Upper lobe of right lung (tissue), 1 donor: ENCODE results near the gene HOXB2. TPM values are rescaled to one million over a fixed set of nuclear protein-coding genes. Genes with fewer than 3 reads are reported as not detected.

ENCODE experiments used
- ATAC-seq: fragments of 200-7000 bp; cut with Tn5 transposase; one replicate; pipeline ENCODE4 v1.9.1; 2020; ENCODE audit warnings: mild to moderate bottlenecking, moderate library complexity
- DNase-seq: peaks from one replicate; pipeline ENCODE4 v3.0.0-alpha.2; 2020
- H3K27ac ChIP-seq: fragments of 200-600 bp; one replicate; pipeline ENCODE4 v1.8.0; 2022
- H3K27me3 ChIP-seq: fragments of 200-600 bp; one replicate; pipeline ENCODE4 v1.8.0; 2022; ENCODE audit warnings: mild to moderate bottlenecking
- H3K36me3 ChIP-seq: fragments of 200-600 bp; one replicate; pipeline ENCODE4 v1.8.0; 2022
- H3K4me1 ChIP-seq: fragments of 200-600 bp; one replicate; pipeline ENCODE4 v1.8.0; 2022
- H3K4me3 ChIP-seq: fragments of 200-600 bp; one replicate; pipeline ENCODE4 v1.8.0; 2022; ENCODE audit warnings: mild to moderate bottlenecking
- H3K9me3 ChIP-seq: fragments of 200-600 bp; one replicate; pipeline ENCODE4 v1.8.0; 2022
- CTCF ChIP-seq: fragments of 200-600 bp; IDR thresholded peaks from one replicate; pipeline ENCODE4 v1.8.0; 2022; ENCODE audit warnings: antibody characterized with exemption
- intact Hi-C: fragments of 100-400 bp; cut with DNase I; formaldehyde crosslinking; loops from one replicate; pipeline ENCODE4 v1.11.0; 2022
- total RNA-seq: library from RNA; stranded (reverse); fragmentation: NEBNext Ultra II Directional; extraction: Animal tissue kit (Norgen Biotek cat#: 25700); gene quantifications from one replicate; pipeline ENCODE4 v1.2.1, GENCODE V29; 2021
- donor health status: DM: no; HTN: yes; CAD: no; lungs with severe emphysema.

Gene HOXB2
- total RNA-seq, 1 donor from 2014 or later = 11.0 TPM

GRCh38 chr17:48543854-48544348 lies 1.0 kb downstream of the HOXB2 start:
- TF ChIP-seq CTCF = no peak
- Histone ChIP-seq H3K4me1 (peaks cover 8% of the 10 kb centered on the region), H3K27me3 (peaks cover 73% of the 10 kb centered on the region), H3K9me3 (no peaks in the 10 kb centered on the region), H3K27ac (peak overlapping the region; percentile 89), H3K36me3 (no peaks in the 10 kb centered on the region), H3K4me3 (peak overlapping the region; percentile 62)
- intact Hi-C loops = no loop called here
- ATAC-seq = peak; percentile 24
- DNase-seq = no peak

GRCh38 chr17:48543107-48543853 lies 1.6 kb downstream of the HOXB2 start:
- DNase-seq = no peak

GRCh38 chr17:48542698-48543106 lies 2.2 kb downstream of the HOXB2 start:
- no peak for ATAC-seq
- no peaks in the 10 kb centered on the region for H3K36me3 ChIP-seq
- no peaks in the 10 kb centered on the region for H3K9me3 ChIP-seq
- H3K4me1 ChIP-seq = peaks cover 8% of the 10 kb centered on the region
- H3K27ac ChIP-seq = peak overlapping the region; percentile 89
- no peak for TF ChIP-seq CTCF
- intact Hi-C loops = no loop called here
- no peak for DNase-seq
- peaks cover 72% of the 10 kb centered on the region for H3K27me3 ChIP-seq
- H3K4me3 ChIP-seq = peak overlapping the region; percentile 62

More at GRCh38 chr17:48543107-48543853, 1.6 kb downstream of the HOXB2 start:
- ATAC-seq = peak; percentile 29
- Histone ChIP-seq H3K4me1 (peaks cover 8% of the 10 kb centered on the region), H3K36me3 (no peaks in the 10 kb centered on the region), H3K9me3 (no peaks in the 10 kb centered on the region), H3K27ac (peak overlapping the region; percentile 89), H3K4me3 (peak overlapping the region; percentile 62), H3K27me3 (peaks cover 73% of the 10 kb centered on the region)
- intact Hi-C loops = no loop called here
- peak; percentile 10 for TF ChIP-seq CTCF

GRCh38 chr17:48542114-48542656 lies 2.7 kb downstream of the HOXB2 start:
- no peak for TF ChIP-seq CTCF
- peak; percentile 3 for ATAC-seq

GRCh38 chr17:48541577-48542113 lies 3.3 kb downstream of the HOXB2 start:
- peak overlapping the region; percentile 89 for H3K27ac ChIP-seq
- peak; percentile 46 for ATAC-seq
- DNase-seq = peak; percentile 69
- H3K9me3 ChIP-seq = no peaks in the 10 kb centered on the region
- peak overlapping the region; percentile 62 for H3K4me3 ChIP-seq
- H3K4me1 ChIP-seq = peaks cover 8% of the 10 kb centered on the region
- H3K27me3 ChIP-seq = peaks cover 61% of the 10 kb centered on the region
- TF ChIP-seq CTCF = no peak
- H3K36me3 ChIP-seq = no peaks in the 10 kb centered on the region
- intact Hi-C loops = no loop called here

More at GRCh38 chr17:48542114-48542656, 2.7 kb downstream of the HOXB2 start:
- Histone ChIP-seq H3K27ac (peak overlapping the region; percentile 89), H3K4me3 (peak overlapping the region; percentile 62), H3K4me1 (peaks cover 8% of the 10 kb centered on the region), H3K36me3 (no peaks in the 10 kb centered on the region), H3K27me3 (peaks cover 67% of the 10 kb centered on the region), H3K9me3 (no peaks in the 10 kb centered on the region)
- no peak for DNase-seq
- intact Hi-C loops = no loop called here
